Uterus (tissue), 2 donors: Measurements from ENCODE around the gene GRIA1.

Experiments used
- CTCF ChIP-seq, 4 experiments: fragments of 200-600 bp in 2 of 4; fragments of 450-650 bp in 2 of 4; sonication (generic) in 2 of 4; IDR thresholded peaks; one replicate each; pipeline ENCODE4 v1.5.1; 2016 to 2019; ENCODE audit warnings: antibody characterized with exemption in 4 of 4, mild to moderate bottlenecking in 2 of 4, moderate library complexity in 1 of 4
- POLR2A ChIP-seq, 2 donors: fragments of 450-650 bp; IDR thresholded peaks; one replicate each; pipeline ENCODE4 v1.6.1; 2016; ENCODE audit warnings: antibody characterized with exemption in 2 of 2, mild to moderate bottlenecking in 1 of 2, moderate library complexity in 1 of 2

- no peak for TF ChIP-seq CTCF (IDR thresholded peaks at IDR 0.05)
- no peak for TF ChIP-seq POLR2A (IDR thresholded peaks at IDR 0.05)
Measured at GRCh38 chr5:153794327-153794726, 303.9 kb downstream of the GRIA1 start.
